ENCODE results near the gene GGCX. TPM values are rescaled to one million over a fixed set of nuclear protein-coding genes. Genes with fewer than 3 reads are reported as not detected.

GGCX gene
- total and polyA plus RNA-seq, 9 of the 15 experiments (the other 6 are each of a cell fraction or from before 2014, with no cell fraction given), result 14.4 to 47.1 (median 28.1) TPM

- peak; percentile 98 to 100 for TF ChIP-seq ETV6 (IDR thresholded peaks at IDR 0.05; ENCODE audit: borderline replicate concordance in 1 of 2, low read depth in 2 of 2, low read length in 1 of 2)
- TF ChIP-seq ETV6 (CRISPR knock-in tag; IDR thresholded peaks at IDR 0.05; ENCODE audit: borderline replicate concordance), result no peak
- no peak for TF ChIP-seq ZKSCAN1 (IDR thresholded peaks at IDR 0.05; ENCODE audit: low read depth, low read length)
- TF ChIP-seq MTA3 (IDR thresholded peaks at IDR 0.05; ENCODE audit: borderline replicate concordance), result peak; percentile 89; the same call in 1 of the 2 replicates
- TF ChIP-seq FIP1L1 (IDR thresholded peaks at IDR 0.05; ENCODE audit: low read depth, low read length, poor library complexity, severe bottlenecking), result no peak
- no peak for TF ChIP-seq PTRF (tag; IDR thresholded peaks at IDR 0.05)
- TF ChIP-seq ZNF175 (CRISPR knock-in tag; IDR thresholded peaks at IDR 0.05; ENCODE audit: low read depth), result peak; percentile 88
- peak in 1 of 2 experiments; percentile 77; a peak in 2 of 4 replicates for TF ChIP-seq HDAC1 (IDR thresholded peaks at IDR 0.05)
- peak; percentile 81; the same call in 1 of the 2 replicates for TF ChIP-seq ZNF584 (CRISPR knock-in tag; IDR thresholded peaks at IDR 0.05; ENCODE audit: low read depth)
- TF ChIP-seq ZNF695 (CRISPR knock-in tag; IDR thresholded peaks at IDR 0.05), result no peak
- peak; percentile 73 for TF ChIP-seq EP300 (IDR thresholded peaks at IDR 0.05; ENCODE audit: low read length)
- peak; percentile 76 for TF ChIP-seq DACH1 (IDR thresholded peaks at IDR 0.05; ENCODE audit: partially characterized antibody)
- no peak for TF ChIP-seq NFIX (CRISPR knock-in tag; IDR thresholded peaks at IDR 0.05; ENCODE audit: low read depth)
- TF ChIP-seq BRD4 (IDR thresholded peaks at IDR 0.05), result no peak
- TF ChIP-seq PHF8 (IDR thresholded peaks at IDR 0.05; ENCODE audit: borderline replicate concordance, low read length), result no peak
- no peak for TF ChIP-seq RUNX1 (IDR thresholded peaks at IDR 0.05; ENCODE audit: low read depth)
- TF ChIP-seq CSDE1 (IDR thresholded peaks at IDR 0.05), result no peak
- peak in 1 of 2 experiments; percentile 21; a peak in 2 of 4 replicates for TF ChIP-seq ARNT (IDR thresholded peaks at IDR 0.05)
- TF ChIP-seq CREB1 (IDR thresholded peaks at IDR 0.05), result no peak
- TF ChIP-seq CREB1 (CRISPR knock-in tag; IDR thresholded peaks at IDR 0.05), result peak; percentile 21; the same call in 1 of the 2 replicates
- TF ChIP-seq, protein P1, sequence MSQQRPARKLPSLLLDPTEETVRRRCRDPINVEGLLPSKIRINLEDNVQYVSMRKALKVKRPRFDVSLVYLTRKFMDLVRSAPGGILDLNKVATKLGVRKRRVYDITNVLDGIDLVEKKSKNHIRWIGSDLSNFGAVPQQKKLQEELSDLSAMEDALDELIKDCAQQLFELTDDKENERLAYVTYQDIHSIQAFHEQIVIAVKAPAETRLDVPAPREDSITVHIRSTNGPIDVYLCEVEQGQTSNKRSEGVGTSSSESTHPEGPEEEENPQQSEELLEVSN (IDR thresholded peaks at IDR 0.05; ENCODE audit: borderline replicate concordance in 1 of 2, extremely low read depth in 1 of 2, insufficient read depth in 1 of 2, insufficient read length in 1 of 2, low read depth in 1 of 2, low read length in 1 of 2, poor library complexity in 1 of 2, severe bottlenecking in 1 of 2), result no peak
- no peak for TF ChIP-seq ARHGAP35 (IDR thresholded peaks at IDR 0.05; ENCODE audit: partially characterized antibody)
- 0 out of 2 replicates have a peak, but pooled peaks have one; percentile 35 for TF ChIP-seq FOXK1 (CRISPR knock-in tag; IDR thresholded peaks at IDR 0.05; ENCODE audit: borderline replicate concordance)
- TF ChIP-seq, protein P2, sequence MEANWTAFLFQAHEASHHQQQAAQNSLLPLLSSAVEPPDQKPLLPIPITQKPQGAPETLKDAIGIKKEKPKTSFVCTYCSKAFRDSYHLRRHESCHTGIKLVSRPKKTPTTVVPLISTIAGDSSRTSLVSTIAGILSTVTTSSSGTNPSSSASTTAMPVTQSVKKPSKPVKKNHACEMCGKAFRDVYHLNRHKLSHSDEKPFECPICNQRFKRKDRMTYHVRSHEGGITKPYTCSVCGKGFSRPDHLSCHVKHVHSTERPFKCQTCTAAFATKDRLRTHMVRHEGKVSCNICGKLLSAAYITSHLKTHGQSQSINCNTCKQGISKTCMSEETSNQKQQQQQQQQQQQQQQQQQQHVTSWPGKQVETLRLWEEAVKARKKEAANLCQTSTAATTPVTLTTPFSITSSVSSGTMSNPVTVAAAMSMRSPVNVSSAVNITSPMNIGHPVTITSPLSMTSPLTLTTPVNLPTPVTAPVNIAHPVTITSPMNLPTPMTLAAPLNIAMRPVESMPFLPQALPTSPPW (CRISPR knock-in tag; IDR thresholded peaks at IDR 0.05), result no peak
- no peak for TF ChIP-seq RFX7 (CRISPR knock-in tag; IDR thresholded peaks at IDR 0.05)
- TF ChIP-seq ZBTB7A (IDR thresholded peaks at IDR 0.05; ENCODE audit: borderline replicate concordance, control insufficient read depth, low read depth, low read length), result peak; percentile 36; the same call in 1 of the 2 replicates
Observed at GRCh38 chr2:85584857-85585780, 23.8 kb upstream of the GGCX start (continued).

Measured in K562 (cell line).